Colonic mucosa (tissue), 4 donors: ENCODE data around the gene ELL. TPM values are rescaled to one million over a fixed set of nuclear protein-coding genes. Genes with fewer than 3 reads are reported as not detected.

Experiments used
- DNase-seq: peaks from one replicate; pipeline ENCODE4 v3.0.0-alpha.2; 2020
- H3K27ac ChIP-seq: fragments of 200-600 bp; one replicate; pipeline ENCODE4 v1.8.0; 2021
- H3K27me3 ChIP-seq: fragments of 200-600 bp; one replicate; pipeline ENCODE4 v1.8.0; 2021
- H3K36me3 ChIP-seq: fragments of 200-600 bp; one replicate; pipeline ENCODE4 v1.8.0; 2021
- H3K4me1 ChIP-seq: fragments of 200-600 bp; one replicate; pipeline ENCODE4 v1.8.0; 2021; ENCODE audit warnings: mild to moderate bottlenecking
- H3K4me3 ChIP-seq: fragments of 200-600 bp; one replicate; pipeline ENCODE4 v1.8.0; 2021
- H3K9ac ChIP-seq, 2 donors: one replicate each; pipeline ENCODE4 v1.7.0; 2013; ENCODE audit warnings: control low read depth in 2 of 2, low read depth in 2 of 2, low read length in 2 of 2
- H3K9me3 ChIP-seq: fragments of 200-600 bp; one replicate; pipeline ENCODE4 v1.8.0; 2021
- intact Hi-C: fragments of 100-400 bp; cut with DNase I; formaldehyde crosslinking; loops from one replicate; pipeline ENCODE4 v1.14.1; 2022
- total RNA-seq, 2 donors: library from RNA; stranded (reverse); fragmentation: NEBNext Ultra II Directional in 1 of 2; extraction: Animal tissue kit (Norgen Biotek cat#: 25700) in 1 of 2; gene quantifications; one replicate each; pipeline ENCODE4 v1.2.1, GENCODE V29; 2021
- TF ChIP-seq, protein P1 (sequence below): fragments of 200-600 bp; IDR thresholded peaks from one replicate; pipeline ENCODE4 v1.8.0; 2022; ENCODE audit warnings: antibody characterized with exemption, mild to moderate bottlenecking
- donor health status: healthy.
- donor health status: DM: no; HTN: no; CAD: no.
- donor health status: DM: no; HTN: no; CAD: no.

ELL gene
- total RNA-seq, 2 donors from 2014 or later = 16.3 to 18.6 TPM

DNA sequence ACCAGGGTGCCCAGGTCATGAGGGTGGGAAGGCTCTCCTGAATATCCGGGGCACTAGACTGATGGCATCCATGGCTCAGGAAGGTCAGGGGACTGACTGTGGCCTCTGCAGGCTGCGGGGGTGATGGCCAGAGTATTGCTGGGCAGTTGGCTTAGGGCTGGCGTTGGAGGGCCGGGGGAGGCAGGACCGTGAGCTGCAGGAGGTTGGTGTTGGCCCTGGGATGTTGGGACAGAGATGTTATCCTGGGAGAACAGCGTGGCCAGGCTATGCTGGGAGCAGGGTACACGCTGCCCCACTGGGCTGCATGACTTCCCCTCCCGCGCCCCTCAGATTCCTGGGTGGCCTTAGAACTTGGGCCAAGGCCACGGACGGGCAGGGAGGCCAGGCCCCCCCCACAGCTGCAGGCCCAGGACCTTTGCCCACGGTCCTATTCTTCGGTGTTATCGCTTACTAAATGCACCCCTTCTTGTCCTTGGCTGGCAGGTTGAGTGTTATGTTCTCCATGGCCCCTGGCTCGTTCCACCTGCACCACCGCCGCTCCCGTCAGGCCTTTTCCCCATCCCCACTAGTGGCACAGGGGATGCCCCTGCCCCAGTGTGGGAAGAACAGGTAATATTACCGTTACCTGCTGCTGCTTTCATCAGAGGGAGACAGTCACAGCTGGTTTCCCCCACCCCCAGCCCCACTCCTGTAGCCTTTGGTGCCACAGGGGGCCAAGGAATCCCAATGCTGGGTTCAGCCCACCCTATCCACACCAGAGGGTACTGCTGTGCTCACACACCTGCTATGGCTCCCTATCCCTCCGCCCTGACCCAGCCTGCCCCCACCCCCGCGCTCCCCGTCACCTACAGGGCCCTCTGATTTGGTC is 80.7 kb downstream of the ELL start:
- Histone ChIP-seq H3K9me3 (no peaks in the 10 kb centered on the region), H3K27me3 (no peaks in the 10 kb centered on the region), H3K36me3 (no peaks in the 10 kb centered on the region), H3K9ac (no peak overlapping the region), H3K4me1 (peaks cover 14% of the 10 kb centered on the region), H3K4me3 (no peak overlapping the region), H3K27ac (no peak overlapping the region)
- TF ChIP-seq, protein P1, sequence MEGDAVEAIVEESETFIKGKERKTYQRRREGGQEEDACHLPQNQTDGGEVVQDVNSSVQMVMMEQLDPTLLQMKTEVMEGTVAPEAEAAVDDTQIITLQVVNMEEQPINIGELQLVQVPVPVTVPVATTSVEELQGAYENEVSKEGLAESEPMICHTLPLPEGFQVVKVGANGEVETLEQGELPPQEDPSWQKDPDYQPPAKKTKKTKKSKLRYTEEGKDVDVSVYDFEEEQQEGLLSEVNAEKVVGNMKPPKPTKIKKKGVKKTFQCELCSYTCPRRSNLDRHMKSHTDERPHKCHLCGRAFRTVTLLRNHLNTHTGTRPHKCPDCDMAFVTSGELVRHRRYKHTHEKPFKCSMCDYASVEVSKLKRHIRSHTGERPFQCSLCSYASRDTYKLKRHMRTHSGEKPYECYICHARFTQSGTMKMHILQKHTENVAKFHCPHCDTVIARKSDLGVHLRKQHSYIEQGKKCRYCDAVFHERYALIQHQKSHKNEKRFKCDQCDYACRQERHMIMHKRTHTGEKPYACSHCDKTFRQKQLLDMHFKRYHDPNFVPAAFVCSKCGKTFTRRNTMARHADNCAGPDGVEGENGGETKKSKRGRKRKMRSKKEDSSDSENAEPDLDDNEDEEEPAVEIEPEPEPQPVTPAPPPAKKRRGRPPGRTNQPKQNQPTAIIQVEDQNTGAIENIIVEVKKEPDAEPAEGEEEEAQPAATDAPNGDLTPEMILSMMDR = no peak
- no peak for DNase-seq
- intact Hi-C loops = no loop called here

DNA sequence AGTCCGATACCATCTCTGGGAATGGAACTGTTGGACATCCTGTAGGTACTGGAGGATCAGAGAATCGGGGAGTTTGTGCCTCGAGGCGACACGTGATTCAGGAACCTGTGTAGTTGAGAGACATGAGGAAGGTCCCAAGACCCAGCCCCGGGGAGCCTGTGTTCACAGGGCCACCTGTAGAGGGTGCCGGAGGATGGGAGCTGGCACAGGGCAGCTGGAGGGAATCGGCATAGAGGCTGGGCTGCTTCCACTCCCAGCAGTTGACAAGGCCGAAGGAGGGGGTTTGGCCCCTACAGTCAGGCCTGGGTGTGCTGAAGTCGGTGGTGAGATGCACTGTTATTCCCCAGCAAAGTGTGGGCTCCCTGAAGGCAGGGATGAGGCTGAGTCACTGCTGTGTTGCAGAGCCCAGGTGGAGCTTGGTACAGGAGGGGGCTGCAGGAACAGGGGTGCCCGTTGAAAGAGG is 81.4 kb downstream of the ELL start:
- H3K9ac ChIP-seq = no peak overlapping the region
- intact Hi-C loops = no loop called here
- no peaks in the 10 kb centered on the region for H3K27me3 ChIP-seq
- H3K4me1 ChIP-seq = peaks cover 8% of the 10 kb centered on the region
- DNase-seq = no peak
- no peak overlapping the region for H3K27ac ChIP-seq
- no peak overlapping the region for H3K4me3 ChIP-seq
- H3K9me3 ChIP-seq = no peaks in the 10 kb centered on the region
- TF ChIP-seq, protein P1 = peak; percentile 37
- no peaks in the 10 kb centered on the region for H3K36me3 ChIP-seq

DNA sequence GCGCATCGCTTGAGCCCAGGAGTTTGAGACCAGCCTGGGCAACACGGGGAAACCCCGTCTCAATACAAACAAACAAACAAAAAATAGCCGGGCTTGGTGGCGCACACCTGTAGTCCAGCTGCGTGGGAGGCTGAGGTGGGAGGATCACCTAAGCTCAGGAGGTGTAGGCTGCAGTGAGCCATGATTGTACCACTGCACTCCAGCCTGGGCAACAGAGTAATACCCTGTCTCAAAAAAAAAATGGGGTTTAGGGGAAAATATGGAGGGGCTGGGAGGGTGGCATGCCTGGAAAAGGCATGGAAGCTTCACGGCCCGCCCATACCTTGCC is 82.0 kb downstream of the ELL start:
- Histone ChIP-seq H3K36me3 (no peaks in the 10 kb centered on the region), H3K27me3 (no peaks in the 10 kb centered on the region), H3K4me1 (peaks cover 8% of the 10 kb centered on the region), H3K27ac (no peak overlapping the region), H3K4me3 (no peak overlapping the region), H3K9me3 (no peaks in the 10 kb centered on the region), H3K9ac (no peak overlapping the region)
- intact Hi-C loops = no loop called here
- DNase-seq = no peak
- TF ChIP-seq, protein P1 = no peak

DNA sequence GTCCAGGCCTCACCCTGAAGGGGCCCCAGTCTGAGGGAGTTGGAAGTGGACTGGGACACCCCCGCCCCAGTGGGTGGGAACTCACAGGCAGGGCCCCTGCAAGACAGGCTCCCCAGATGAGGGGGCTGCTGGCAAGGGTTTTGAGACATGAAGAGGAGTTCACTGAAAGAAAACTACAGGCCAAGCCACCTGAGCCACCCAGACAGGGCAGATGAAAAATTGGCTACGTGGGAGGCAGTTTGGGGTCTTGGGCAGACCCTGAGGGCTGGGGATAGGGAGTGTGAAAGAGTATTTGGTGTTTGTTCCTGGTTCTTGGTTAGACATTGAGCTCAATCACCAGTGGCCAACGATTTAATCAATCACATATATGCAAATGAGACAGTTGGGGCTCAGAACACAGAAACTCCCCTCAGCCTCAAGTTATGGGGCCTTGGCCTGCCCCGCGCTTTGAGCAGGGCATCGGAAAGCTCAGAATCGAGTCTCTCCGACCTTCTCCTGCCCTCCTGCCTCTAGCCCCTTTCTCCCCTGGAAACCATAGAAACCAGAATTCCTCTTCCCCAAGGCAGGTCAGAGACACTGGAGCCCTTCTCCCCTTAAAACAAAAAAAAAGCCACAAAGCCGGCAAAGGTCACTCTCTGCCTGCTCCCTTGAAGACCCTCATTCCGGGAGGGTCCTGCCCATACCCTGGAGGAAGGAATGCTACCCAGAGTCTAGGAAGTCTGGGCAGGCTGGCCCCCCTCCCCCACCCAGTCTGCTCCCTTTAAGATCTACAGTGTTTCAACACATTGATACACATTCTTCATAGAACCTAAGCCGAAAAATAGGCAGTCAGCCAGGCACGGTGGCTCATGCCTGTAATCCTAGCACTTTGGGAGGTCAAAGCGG is 82.6 kb downstream of the ELL start:
- H3K9ac ChIP-seq = no peak overlapping the region
- no peak overlapping the region for H3K4me3 ChIP-seq
- intact Hi-C loops = no loop called here
- TF ChIP-seq, protein P1 = no peak
- no peaks in the 10 kb centered on the region for H3K36me3 ChIP-seq
- no peak for DNase-seq
- H3K9me3 ChIP-seq = no peaks in the 10 kb centered on the region
- peaks cover 8% of the 10 kb centered on the region for H3K4me1 ChIP-seq
- no peaks in the 10 kb centered on the region for H3K27me3 ChIP-seq
- no peak overlapping the region for H3K27ac ChIP-seq

DNA sequence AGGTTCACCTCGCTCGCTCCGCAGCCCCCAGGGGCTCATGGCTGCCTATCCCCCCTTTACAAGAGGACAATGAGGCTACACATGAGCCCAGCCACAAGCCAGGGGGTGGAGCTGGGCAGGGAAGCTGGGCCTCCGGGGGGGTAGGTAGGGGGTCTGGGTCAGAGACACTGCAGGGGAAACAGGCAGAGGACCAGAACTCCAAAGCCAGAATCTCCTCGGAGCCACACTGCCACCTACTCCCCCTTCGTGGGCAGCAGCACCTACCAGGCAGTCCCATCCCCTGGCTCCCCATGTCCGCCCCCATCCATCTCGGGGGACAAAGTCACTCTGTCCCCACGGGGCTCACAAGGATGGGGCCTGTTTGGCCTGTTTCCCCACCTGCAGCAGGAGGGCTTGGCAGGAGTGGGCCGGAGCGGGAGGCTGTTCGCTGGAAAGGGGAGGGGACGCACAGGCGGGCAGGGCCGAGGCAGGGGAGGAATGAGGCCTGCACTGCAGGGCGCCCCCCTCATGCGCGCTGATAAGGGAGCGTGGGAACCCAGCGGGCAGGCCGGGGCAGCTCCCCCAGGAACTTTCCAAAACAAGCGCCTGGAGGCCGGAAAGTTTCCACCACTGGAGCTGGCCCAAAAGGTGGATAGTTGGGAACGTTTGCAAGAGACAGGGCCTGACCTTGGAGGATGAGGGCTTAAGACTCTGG is 83.4 kb downstream of the ELL start:
- TF ChIP-seq, protein P1 = no peak
- peak overlapping the region; percentile 4 to 60 for H3K9ac ChIP-seq
- H3K4me3 ChIP-seq = peak overlapping the region; percentile 48
- no peak overlapping the region for H3K27ac ChIP-seq
- H3K27me3 ChIP-seq = no peaks in the 10 kb centered on the region
- H3K4me1 ChIP-seq = peaks cover 8% of the 10 kb centered on the region
- no peak for DNase-seq
- intact Hi-C loops = no loop called here
- H3K36me3 ChIP-seq = no peaks in the 10 kb centered on the region
- H3K9me3 ChIP-seq = no peaks in the 10 kb centered on the region
